ENCODE measurements around the gene ISOC1.

Gene ISOC1

DNA sequence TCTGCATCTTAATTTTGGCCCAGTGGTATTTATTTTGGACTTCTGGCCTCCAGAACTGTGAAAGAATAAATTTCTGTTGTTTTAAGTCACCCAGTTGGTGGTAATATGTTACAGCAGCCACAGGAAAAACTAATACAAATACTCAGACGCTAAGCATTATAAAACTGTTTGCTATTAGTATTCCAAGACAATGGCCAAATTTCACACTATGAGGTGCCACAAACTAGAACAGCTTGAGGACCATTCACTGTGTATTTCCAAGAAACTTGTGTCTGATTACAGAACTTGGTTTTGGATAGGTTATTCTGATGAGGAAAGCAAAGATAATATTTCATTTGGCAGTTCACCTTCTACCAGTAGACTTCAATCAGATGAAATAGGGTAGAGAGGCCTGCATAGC lies 16.3 kb upstream of the ISOC1 start:
- H3K4me3 Mint-ChIP-seq: no peak overlapping the region
- H3K4me1 Mint-ChIP-seq: no peaks in the 10 kb centered on the region
- H3K9me3 Mint-ChIP-seq: no peaks in the 10 kb centered on the region
- DNase-seq (no peak), ATAC-seq (no peak)
- H3K27me3 Mint-ChIP-seq: peaks cover 18% of the 10 kb centered on the region
- no peak overlapping the region for H3K27ac Mint-ChIP-seq

DNA sequence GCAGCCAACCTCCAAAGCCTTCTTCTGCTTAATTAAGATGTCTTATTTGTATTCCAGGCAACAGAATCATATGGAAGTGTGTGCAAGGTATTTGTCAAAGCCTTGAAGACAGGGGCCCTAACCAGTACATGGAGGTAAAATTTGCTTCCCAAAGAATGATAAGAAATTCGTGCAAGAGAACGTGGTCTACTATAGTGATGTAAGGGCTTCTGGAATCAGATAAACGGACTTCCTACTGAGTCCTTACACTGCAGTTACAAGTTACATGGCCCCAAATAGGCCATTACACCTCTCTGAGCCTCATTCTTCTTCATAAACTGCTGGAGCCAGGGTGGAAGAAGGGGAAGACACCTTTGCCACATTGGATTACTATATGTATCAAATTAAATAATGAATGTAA lies 15.9 kb upstream of the ISOC1 start:
- no peak for DNase-seq
- no peaks in the 10 kb centered on the region for H3K4me1 Mint-ChIP-seq

GRCh38 chr5:129079496-129079895 lies 15.1 kb upstream of the ISOC1 start:
- no peaks in the 10 kb centered on the region for H3K4me1 Mint-ChIP-seq
- H3K27me3 Mint-ChIP-seq: peaks cover 16% of the 10 kb centered on the region
- no peak overlapping the region for H3K4me3 Mint-ChIP-seq
- no peaks in the 10 kb centered on the region for H3K9me3 Mint-ChIP-seq
- DNase-seq (no peak), ATAC-seq (no peak)
- no peak overlapping the region for H3K27ac Mint-ChIP-seq

More for the DNA sequence above, 15.9 kb upstream of the ISOC1 start:
- ATAC-seq: no peak
- Mint-ChIP-seq H3K27me3 (peaks cover 16% of the 10 kb centered on the region), H3K9me3 (no peaks in the 10 kb centered on the region), H3K4me3 (no peak overlapping the region), H3K27ac (no peak overlapping the region)

GRCh38 chr5:129080766-129081165 lies 13.8 kb upstream of the ISOC1 start:
- no peak overlapping the region for H3K4me3 Mint-ChIP-seq

GRCh38 chr5:129082225-129083136 lies 12.1 kb upstream of the ISOC1 start:
- no peak for ATAC-seq
- H3K27ac Mint-ChIP-seq: no peak overlapping the region

More at GRCh38 chr5:129080766-129081165, 13.8 kb upstream of the ISOC1 start:
- H3K9me3 Mint-ChIP-seq: no peaks in the 10 kb centered on the region
- DNase-seq (no peak), ATAC-seq (no peak)
- H3K27ac Mint-ChIP-seq: no peak overlapping the region
- H3K4me1 Mint-ChIP-seq: no peaks in the 10 kb centered on the region
- peaks cover 16% of the 10 kb centered on the region for H3K27me3 Mint-ChIP-seq

GRCh38 chr5:129094924-129095899 lies 663 bp downstream of the ISOC1 start:
- Mint-ChIP-seq H3K27ac (peak overlapping the region in 1 of 2 donors; percentile 76), H3K4me3 (peak overlapping the region; percentile 89 to 90), H3K27me3 (peaks cover 17% of the 10 kb centered on the region), H3K9me3 (no peaks in the 10 kb centered on the region), H3K4me1 (peaks cover 26% of the 10 kb centered on the region)
- peak; percentile 41 for ATAC-seq
- peak in 1 of 2 donors; percentile 56 for DNase-seq

More at GRCh38 chr5:129082225-129083136, 12.1 kb upstream of the ISOC1 start:
- no peak overlapping the region for H3K4me3 Mint-ChIP-seq
- DNase-seq: no peak
- H3K27me3 Mint-ChIP-seq: peaks cover 16% of the 10 kb centered on the region
- H3K4me1 Mint-ChIP-seq: no peaks in the 10 kb centered on the region
- no peaks in the 10 kb centered on the region for H3K9me3 Mint-ChIP-seq

- H3K27me3 Mint-ChIP-seq: peaks cover 11% of the 10 kb centered on the region
- peak overlapping the region; percentile 39 to 54 for H3K4me3 Mint-ChIP-seq
- H3K27ac Mint-ChIP-seq: no peak overlapping the region
- DNase-seq: no peak
- H3K4me1 Mint-ChIP-seq: peaks cover 26% of the 10 kb centered on the region
- no peak for ATAC-seq
- H3K9me3 Mint-ChIP-seq: no peaks in the 10 kb centered on the region
Measured at GRCh38 chr5:129096382-129096991, 1.9 kb downstream of the ISOC1 start.

GRCh38 chr5:129097498-129098296 lies 3.1 kb downstream of the ISOC1 start:
- Mint-ChIP-seq H3K4me3 (no peak overlapping the region), H3K4me1 (peaks cover 26% of the 10 kb centered on the region), H3K27me3 (no peaks in the 10 kb centered on the region), H3K9me3 (no peaks in the 10 kb centered on the region), H3K27ac (no peak overlapping the region)
- ATAC-seq (no peak), DNase-seq (no peak)

- DNase-seq: no peak
- Mint-ChIP-seq H3K4me1 (peaks cover 26% of the 10 kb centered on the region), H3K9me3 (no peaks in the 10 kb centered on the region), H3K4me3 (no peak overlapping the region), H3K27ac (peak overlapping the region in 1 of 2 donors; percentile 58), H3K27me3 (no peaks in the 10 kb centered on the region)
- ATAC-seq: no peak
Measured at GRCh38 chr5:129098488-129099183, 4.1 kb downstream of the ISOC1 start.

DNA sequence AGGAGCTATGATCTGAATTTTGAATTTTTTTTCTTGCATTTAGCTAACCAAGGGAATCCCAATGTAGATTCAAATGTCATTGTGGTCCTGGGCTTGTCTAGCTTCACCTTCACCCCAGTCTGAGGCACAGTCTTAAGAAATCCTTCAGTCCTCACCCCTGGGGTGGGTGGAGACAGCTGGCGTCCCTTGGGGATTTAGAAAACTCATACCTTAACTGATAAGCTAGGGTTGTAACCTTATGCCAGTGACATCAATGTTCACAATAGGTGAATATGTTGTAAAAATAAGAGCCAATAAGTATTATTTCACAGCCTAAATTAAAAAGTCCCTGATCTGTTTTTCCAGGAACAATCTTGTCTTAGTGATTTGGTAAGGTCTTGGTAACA lies 4.6 kb downstream of the ISOC1 start:
- ATAC-seq: no peak
- Mint-ChIP-seq H3K27me3 (no peaks in the 10 kb centered on the region), H3K27ac (no peak overlapping the region), H3K4me1 (peaks cover 26% of the 10 kb centered on the region), H3K4me3 (no peak overlapping the region), H3K9me3 (no peaks in the 10 kb centered on the region)
- DNase-seq: no peak

DNA sequence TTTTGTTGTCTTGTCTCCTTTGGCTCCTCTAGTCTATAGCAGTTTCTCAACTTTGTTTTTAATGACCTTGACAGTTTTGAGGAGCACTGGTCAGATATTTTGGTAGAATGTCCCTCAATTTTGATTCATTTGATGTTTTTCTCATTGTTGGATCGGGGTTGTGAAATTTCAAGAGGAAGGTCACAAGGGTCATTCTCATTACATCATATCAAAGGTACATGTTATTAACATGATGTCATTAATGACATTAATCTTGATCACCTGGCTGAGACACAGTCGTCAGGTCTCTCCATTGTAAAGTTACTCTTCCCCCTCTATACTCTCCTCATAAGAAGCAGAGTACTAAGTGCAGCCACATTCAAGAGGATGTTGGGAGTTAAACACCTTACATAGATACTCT lies 7.2 kb downstream of the ISOC1 start:
- no peak overlapping the region for H3K4me3 Mint-ChIP-seq
- ATAC-seq: no peak
- H3K9me3 Mint-ChIP-seq: no peaks in the 10 kb centered on the region
- no peak overlapping the region for H3K27ac Mint-ChIP-seq
- no peaks in the 10 kb centered on the region for H3K27me3 Mint-ChIP-seq
- no peak for DNase-seq
- H3K4me1 Mint-ChIP-seq: peaks cover 12% of the 10 kb centered on the region

DNA sequence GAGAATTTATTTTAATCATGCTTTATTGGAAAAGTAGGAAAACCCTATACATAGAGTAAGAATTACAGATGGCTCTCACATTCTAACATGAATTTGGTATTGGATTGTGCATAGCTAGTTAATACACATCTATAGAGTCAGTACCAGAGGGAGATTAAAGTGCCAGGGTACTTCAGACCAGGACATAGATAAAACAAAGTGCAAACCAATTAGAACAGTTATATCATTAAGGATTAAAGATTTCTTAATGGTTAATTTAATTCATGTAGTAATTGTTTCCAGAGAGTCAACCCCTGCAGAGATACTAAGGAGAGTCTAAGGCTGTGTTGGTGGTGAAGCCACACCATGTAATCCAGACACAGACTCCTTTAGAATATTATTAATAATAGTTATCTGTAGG lies 8.8 kb downstream of the ISOC1 start:
- Mint-ChIP-seq H3K4me3 (no peak overlapping the region), H3K27me3 (no peaks in the 10 kb centered on the region), H3K27ac (no peak overlapping the region), H3K4me1 (peaks cover 6% of the 10 kb centered on the region), H3K9me3 (no peaks in the 10 kb centered on the region)
- ATAC-seq (no peak), DNase-seq (no peak)

DNA sequence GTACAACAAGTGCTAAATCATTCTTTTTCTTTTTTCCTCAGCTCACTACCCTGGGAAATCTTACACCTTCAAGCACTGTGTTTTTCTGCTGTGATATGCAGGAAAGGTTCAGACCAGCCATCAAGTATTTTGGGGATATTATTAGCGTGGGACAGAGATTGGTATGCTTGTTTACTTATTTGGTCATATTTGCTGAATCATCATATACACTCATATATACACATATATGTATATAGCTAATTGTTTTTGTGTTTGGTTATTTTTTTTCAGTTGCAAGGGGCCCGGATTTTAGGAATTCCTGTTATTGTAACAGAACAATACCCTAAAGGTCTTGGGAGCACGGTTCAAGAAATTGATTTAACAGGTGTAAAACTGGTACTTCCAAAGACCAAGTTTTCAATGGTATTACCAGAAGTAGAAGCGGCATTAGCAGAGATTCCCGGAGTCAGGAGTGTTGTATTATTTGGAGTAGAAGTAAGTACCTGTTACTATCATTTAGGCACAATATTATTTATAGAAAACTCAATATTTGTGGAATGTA lies 10.4 kb downstream of the ISOC1 start:
- Mint-ChIP-seq H3K4me3 (no peak overlapping the region), H3K9me3 (no peaks in the 10 kb centered on the region), H3K27ac (no peak overlapping the region), H3K27me3 (no peaks in the 10 kb centered on the region), H3K4me1 (no peaks in the 10 kb centered on the region)
- DNase-seq (no peak), ATAC-seq (no peak)

- ATAC-seq (no peak), DNase-seq (no peak)
- Mint-ChIP-seq H3K27me3 (no peaks in the 10 kb centered on the region), H3K4me3 (no peak overlapping the region), H3K9me3 (no peaks in the 10 kb centered on the region), H3K27ac (no peak overlapping the region), H3K4me1 (no peaks in the 10 kb centered on the region)
Measured at GRCh38 chr5:129107637-129108036, 13.1 kb downstream of the ISOC1 start.
